Renal pelvis (tissue), 4 donors: ENCODE measurements around the gene NOVA2. TPM values are rescaled to one million over a fixed set of nuclear protein-coding genes. Genes with fewer than 3 reads are reported as not detected.
"Not testable (repeated sequence)": the region's sequence is repeated elsewhere in the genome, so short reads cannot be mapped to it uniquely, and the experiment has no call there.

Experiments used
- DNase-seq: peaks from one replicate; pipeline ENCODE4 v3.0.0-alpha.2; 2013
- polyA plus RNA-seq, 3 donors: library from polyadenylated mRNA; unstranded; fragments of 120-200 nt; gene quantifications; one replicate each; pipeline ENCODE4 v1.2.1, GENCODE V29; 2013; ENCODE audit not compliant: insufficient read length in 3 of 3

NOVA2 gene
- polyA plus RNA-seq, 3 donors, result 3.6 to 5.3 (median 4.4) TPM

DNA sequence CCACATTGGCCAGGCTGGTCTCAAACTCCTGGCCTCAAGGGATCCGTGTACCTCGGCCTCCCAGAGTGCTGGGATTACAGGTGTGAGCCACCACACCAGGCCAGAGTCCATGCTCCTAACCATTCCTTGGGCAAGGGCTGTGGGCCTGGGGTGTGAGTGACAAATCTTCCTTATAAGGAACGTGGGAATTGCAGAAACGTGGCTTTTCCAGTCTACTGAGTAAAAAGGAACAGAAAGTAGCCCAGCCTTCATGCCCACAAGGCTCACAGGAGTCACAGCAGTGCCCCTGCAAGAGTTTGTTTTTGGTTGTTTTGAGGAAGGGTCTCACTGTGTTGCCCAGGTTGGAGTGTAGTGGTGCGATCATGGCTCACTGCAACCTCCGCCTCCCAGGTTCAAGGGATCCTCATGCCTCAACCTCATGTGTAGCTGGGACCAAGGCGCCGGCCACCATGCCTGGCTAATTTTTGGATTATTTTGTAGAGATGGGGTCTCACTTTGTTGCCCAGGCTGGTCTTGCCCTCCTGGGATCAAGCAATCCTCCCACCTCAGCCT lies 76.3 kb downstream of the NOVA2 start:
- DNase-seq, result no peak

DNA sequence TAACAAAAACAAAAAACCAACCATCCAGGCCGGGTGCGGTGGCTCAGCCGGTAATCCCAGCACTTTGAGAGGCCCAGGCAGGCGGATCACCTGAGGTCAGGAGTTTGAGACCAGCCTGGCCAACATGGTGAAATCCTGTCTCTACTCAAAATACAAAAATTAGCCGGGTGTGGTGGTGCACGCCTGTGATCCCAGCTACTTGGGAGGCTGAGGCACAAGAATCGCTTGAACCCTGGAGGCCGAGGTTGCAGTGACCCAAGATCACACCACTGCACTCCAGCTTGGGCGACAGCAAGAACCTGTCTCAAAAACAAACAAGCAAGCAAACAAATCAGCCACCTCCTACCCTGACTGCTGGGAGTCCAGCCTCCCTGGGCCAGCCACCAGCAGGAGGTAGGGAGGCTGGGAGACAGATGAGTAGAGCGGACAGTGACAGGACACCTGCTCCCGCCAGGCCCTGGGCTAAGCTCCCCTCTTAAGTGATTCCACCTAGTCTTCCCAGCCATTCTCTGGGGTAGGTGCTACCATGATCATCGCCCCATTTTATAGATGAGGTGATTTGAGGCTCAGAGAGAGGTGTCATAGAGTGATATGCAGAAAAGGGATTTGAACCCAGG lies 77.6 kb downstream of the NOVA2 start:
- not testable (repeated sequence) for DNase-seq

DNA sequence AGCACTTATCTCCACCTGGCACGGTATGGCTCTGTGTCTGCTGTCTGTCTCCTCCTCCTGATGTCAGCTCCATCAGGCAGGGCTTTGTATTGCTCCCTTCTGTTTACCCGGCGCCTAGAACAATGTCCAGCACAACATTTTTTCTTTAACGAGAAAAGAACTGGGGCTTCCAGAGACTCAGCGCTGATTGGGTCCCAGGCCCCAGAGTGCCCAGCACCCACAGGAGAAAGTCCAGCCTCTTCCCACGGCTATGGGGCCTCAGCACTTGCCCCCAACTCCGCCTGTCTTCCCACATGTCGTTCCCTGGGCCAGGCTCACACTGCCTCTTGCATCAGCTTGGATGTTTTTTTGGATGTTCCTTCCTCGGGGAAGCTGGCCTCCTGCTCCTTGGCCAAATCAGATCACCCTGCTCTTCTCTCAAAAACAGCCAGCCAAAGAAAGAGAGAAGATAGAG lies 78.1 kb downstream of the NOVA2 start:
- no peak for DNase-seq

DNA sequence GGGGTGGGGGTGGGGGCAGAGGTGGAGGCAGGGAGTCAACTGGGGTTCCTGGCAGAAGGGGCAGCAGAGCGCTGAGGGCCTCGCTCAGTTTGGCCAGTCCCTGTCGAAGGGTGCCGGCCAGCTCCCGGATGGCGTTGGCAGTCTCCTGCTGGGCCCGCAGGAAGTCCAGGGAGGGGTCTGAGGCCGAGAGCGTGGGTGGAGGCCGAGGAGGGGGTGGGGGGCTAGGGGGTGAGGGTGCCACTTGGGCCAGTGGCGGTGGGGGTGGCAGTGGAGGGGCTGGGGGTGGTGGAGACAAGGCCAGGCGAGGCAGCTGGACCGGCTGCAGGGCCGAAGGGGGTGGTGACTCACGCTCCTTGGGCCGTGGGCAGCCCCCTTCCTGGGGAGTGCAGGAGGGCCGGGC lies 82.8 kb downstream of the NOVA2 start:
- DNase-seq, result no peak

DNA sequence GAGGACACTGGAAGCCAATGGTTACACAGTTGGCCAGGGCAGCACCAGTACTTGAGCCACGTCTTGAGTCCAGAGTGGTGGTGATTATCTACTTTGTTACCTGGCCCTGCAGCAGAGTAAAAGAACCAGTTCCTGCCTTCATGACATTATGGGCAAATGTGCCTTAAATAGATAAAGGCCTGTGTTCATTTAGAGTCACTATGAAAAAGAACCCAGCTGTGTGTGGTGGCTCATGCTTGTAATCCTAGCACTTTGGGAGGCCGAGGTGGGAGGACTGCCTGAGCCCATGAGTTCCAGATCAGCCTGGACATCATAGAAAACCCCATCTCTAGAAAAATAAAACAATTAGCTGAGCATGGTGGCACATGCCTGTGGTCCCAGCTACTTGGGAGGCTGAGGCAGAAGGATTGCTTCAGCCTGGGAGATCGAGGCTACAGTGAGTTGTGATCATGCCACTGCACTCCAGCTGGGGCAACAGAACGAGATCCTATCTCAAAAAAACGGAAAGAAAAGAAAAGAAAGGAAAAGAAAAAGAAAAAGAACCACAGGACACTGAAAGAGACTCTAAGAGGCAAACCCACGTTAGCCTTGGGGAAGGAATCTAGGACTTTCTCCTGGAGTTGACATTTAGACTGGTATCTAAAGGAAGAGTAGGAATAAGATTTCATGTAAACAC lies 84.3 kb downstream of the NOVA2 start:
- no peak for DNase-seq

DNA sequence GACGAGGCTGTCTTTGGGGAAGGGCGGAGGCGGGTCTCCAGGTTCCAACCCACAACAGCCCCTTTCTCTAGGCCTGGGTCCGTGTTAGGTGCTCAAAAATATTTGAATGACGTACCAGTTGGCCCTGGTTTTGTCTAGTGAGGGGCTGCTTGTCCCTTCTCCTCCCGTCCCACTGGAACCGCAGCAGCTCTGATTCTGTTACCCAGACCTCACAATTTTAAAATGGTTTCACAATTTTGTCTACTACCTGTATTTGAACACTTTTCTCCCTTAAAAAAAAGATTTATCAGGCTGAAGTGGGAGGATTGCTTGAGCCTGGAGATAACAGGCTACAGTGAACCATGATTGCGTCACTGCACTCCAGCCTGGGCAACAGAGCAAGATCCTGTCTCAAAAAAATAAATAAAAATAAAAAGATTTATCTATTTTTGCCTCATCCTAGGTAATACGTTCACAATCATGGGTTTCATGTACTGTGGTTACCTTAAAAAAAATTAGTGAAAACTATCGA lies 86.4 kb downstream of the NOVA2 start:
- DNase-seq, result no peak

DNA sequence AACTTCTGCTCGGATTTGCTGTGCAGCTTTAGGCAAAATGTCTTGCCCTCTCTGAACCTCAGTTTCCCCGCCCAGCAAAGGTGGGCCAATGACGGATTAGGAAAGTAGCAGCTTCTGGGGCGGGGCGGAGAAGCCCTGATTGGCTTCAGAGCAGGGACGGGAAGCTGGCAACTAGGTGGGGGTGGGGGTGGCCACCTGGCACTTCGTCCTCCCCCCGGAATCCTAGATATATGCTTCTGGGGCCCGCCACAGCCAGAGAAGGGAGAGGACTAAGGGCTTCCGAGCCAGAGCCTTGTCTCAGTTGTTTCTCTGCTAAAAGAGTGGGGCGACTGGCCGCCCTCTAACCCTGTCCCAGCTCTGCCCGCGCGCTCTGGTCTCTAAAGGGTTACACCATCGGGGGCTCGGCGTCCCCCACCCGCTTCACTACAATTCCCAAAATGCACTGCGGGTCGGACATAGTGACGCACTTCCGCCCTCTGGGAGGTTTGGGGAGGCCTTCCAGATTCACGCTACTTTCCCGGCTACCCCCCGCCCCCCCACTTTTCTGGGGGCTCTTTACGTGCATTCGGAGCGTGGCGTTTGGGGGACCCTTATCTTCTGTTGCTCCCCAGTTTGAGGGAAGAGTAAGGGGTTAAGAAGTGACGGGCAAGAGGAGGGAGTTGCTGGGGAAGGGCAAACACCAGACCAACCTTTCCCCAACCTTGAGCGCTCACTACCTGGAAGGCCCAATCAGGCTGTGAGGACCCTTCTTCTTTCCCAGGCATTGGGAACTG lies 87.1 kb downstream of the NOVA2 start:
- peak; percentile 94 for DNase-seq

DNA sequence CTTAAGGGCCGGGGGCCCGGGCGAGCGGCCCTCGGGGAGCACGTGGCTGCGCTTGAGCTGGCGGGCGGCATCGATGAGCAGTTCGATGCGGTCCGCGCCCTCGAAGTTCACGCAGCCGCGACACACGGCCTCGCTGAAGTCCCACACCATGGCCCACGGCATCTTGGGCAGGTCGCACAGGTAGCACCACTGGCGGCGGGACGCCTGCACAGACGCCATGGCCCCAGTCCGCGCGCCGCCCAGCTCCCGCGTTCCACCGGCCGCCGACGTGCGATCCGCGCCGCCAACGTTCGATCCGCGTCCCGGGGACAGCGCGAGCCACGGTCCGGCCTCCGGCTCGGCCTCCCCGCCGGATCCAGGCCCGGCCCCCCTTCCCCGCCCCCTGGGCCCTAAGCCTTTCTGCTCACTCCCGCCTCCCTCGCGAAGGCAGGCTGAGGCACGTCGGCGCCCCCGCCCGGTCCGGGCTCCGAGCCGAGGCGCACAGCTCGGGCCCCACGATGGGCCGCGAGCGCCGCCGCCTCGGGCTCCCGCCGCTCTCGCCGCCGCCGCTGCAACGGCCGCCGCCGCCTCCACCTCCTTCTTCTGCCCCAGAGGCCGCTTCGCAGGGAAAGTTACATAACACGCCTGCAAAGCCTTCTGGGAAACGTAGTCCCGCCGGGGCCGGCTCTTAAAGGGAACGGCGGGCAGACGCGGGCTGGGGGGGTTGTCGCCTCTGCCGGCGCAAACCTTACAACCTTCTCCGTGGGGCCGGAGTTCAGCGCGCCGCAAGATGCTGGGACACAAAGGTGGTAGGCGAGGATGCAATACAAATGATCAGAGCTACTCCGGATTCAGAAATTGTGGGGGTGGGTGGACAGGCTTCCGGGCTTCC lies 87.9 kb downstream of the NOVA2 start, which contains the start of gene IRF2BP1:
TSS of gene IRF2BP1 (minus strand) at position 586 of the 871 bp plus-strand sequence. CDS start at position 219, 367 bp downstream.
- peak; percentile 93 for DNase-seq

DNA sequence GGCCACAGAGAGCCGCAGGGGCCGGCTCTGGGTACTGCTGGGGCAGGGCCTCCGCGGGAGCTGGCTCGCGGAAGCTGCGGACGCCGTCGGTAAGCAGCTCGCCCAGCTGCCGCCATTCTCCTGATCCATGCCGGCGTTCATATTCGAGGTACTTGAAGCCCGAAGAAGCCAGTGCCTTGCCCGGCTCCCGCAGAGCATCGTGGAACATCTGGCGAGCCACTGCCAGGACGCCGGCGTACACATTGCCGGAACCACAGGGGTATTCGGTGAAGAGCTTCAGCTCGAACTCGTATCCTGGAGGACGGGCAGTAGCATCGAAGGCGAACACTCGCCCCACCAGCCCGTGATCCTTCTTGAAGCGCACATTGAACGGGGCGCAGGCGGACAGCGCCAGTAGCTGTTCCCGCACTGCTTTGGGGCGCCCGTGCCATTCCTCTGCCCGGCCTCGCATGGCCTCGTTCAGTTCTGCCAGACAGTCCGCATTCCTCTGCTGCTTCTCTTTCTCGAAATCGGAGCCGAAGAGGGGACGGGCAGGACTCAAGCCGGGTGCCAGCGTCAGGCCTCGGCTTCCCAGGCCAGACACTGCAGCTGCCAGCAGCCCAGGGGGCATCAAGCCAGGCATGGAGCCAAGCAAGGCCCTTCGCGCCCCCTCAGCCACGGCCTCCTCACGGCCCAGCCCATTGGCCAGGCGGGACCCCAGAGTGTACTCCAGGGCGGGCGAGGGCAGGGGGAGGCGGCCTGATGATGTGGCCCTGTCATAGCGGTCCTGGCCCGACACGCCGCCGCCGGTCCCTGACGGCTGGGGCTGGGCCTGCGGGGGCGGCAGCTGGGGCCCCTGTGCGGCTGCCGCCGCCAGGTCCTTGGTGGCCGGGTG lies 88.7 kb downstream of the NOVA2 start:
- no peak for DNase-seq

DNA sequence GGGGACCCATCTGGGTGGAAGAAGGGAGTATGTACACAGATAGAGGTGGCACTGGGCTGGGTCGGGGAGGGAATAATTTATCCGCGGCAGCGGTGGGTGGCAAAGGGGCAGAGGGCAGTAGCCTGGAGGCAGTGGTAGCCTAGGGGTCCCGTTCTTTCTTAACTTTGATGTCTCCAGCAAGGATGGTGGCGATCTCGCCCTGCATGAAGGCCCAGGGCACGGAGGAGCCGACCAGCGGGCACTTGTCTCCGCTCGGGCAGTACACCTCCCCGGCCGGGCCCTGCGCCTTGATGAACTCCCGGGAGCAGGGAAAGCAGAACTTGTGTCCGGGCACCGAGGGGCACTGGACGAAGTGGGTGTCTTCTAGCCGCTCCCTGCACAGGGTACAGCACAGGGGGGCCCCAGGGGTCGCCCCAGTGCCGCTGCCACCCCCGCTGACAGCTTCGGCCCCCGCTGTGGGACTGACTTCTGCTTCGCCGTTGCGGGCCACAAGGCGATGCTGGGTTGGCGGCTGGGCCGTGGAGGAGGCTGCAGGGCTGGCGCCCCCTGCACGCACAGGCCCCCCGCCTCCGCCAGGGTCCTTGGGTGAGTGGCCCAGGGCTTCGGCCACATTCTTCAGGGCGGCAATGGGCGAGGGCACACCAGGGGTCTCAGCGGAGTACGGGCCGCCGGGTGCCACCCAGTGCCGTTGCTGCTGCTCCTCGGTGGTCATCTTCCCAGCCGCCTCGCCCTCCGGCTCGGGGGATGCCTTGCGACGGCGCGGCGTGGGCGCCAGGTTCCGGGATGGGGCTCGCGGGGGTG lies 89.6 kb downstream of the NOVA2 start:
- no peak for DNase-seq

Other genes with a start within 250 kb of the NOVA2 start
- gene FBXO46, start 243.0 kb downstream of the NOVA2 start, polyA plus RNA-seq, result 10 to 100 TPM; 17.1 to 24.0 (median 18.6) TPM
- not detected for gene MEIOSIN, start 240.4 kb downstream of the NOVA2 start, polyA plus RNA-seq
- gene SIX5, start 204.6 kb downstream of the NOVA2 start, polyA plus RNA-seq, result 10 to 100 TPM; 22.7 to 33.5 (median 31.4) TPM
- gene DMPK, start 191.4 kb downstream of the NOVA2 start, polyA plus RNA-seq, result 10 to 100 TPM; 48.6 to 70.8 (median 64.3) TPM
- 10 to 100 TPM; 36.1 to 47.1 (median 41.3) TPM for gene DMWD, start 181.0 kb downstream of the NOVA2 start, polyA plus RNA-seq
- not detected for gene RSPH6A, start 158.6 kb downstream of the NOVA2 start, polyA plus RNA-seq
- 10 to 100 TPM; 60.4 to 72.1 (median 66.5) TPM for gene SYMPK, start 110.7 kb downstream of the NOVA2 start, polyA plus RNA-seq
- gene FOXA3, start 109.5 kb downstream of the NOVA2 start, polyA plus RNA-seq, result under 1 TPM; 0.15 to 0.26 (median 0.21) TPM
- gene IRF2BP1, start 87.7 kb downstream of the NOVA2 start, polyA plus RNA-seq, result 10 to 100 TPM; 20.3 to 32.8 (median 27.2) TPM
- 1 to 10 TPM; 4.9 to 6.5 (median 5.7) TPM for gene MYPOP, start 71.3 kb downstream of the NOVA2 start, polyA plus RNA-seq
- not detected for gene NANOS2, start 59.1 kb downstream of the NOVA2 start, polyA plus RNA-seq
- gene CCDC61, start 21.6 kb upstream of the NOVA2 start, polyA plus RNA-seq, result 10 to 100 TPM; 13.8 to 14.8 (median 14.1) TPM
- gene PGLYRP1, start 49.2 kb upstream of the NOVA2 start, polyA plus RNA-seq, result 1 to 10 TPM in 1 of 3 donors, under 1 TPM in 2; 0.78 to 1.1 (median 0.84) TPM
- gene IGFL4, start 67.1 kb upstream of the NOVA2 start, polyA plus RNA-seq, result 1 to 10 TPM in 1 of 3 donors, under 1 TPM in 2; 0.28 to 1.3 (median 0.97) TPM
- not detected for gene IGFL3, start 150.8 kb upstream of the NOVA2 start, polyA plus RNA-seq
- gene IGFL2, start 174.4 kb upstream of the NOVA2 start, polyA plus RNA-seq, result under 1 TPM in 2 of 3 donors, not detected in 1; 0.12 to 0.18 TPM